HL-60 (cell line): ENCODE measurements around the gene SCAF11.

Experiments used
- DNase-seq, 2 experiments: peaks; one replicate each; pipeline ENCODE4 v3.0.0-alpha.2; 2010 to 2020; ENCODE audit warnings: low read depth in 1 of 2, low spot score in 1 of 2
- H3K27ac ChIP-seq: fragments of 250-450 bp; sonication (Bioruptor Pico); replicated peaks from 2 replicates; pipeline ENCODE4 v1.5.1; 2020; ENCODE audit warnings: mild to moderate bottlenecking, moderate library complexity
- H3K27me3 ChIP-seq: fragments of 250-450 bp; sonication (Bioruptor Pico); 2 replicates; pipeline ENCODE4 v1.5.1; 2021; ENCODE audit warnings: mild to moderate bottlenecking, moderate library complexity; ENCODE audit not compliant: insufficient read depth, poor library complexity, severe bottlenecking
- H3K4me3 ChIP-seq: replicated peaks from 2 replicates; pipeline ENCODE4 v1.5.1; 2011; ENCODE audit warnings: mild to moderate bottlenecking, control low read depth, low read length; ENCODE audit not compliant: insufficient read depth
- GABPA ChIP-seq: IDR thresholded peaks from 2 replicates; pipeline ENCODE4 v1.6.1; 2012; ENCODE audit warnings: low read depth
- POLR2AphosphoS5 ChIP-seq: IDR thresholded peaks from 2 replicates; pipeline ENCODE4 v1.6.1; 2012; ENCODE audit warnings: low read depth
- SPI1 ChIP-seq: IDR thresholded peaks from 2 replicates; pipeline ENCODE4 v1.6.1; 2012; ENCODE audit warnings: low read depth, mild to moderate bottlenecking, borderline replicate concordance
- TF ChIP-seq, protein P1 (sequence below): IDR thresholded peaks from 2 replicates; pipeline ENCODE4 v1.6.1; 2012; ENCODE audit warnings: low read depth; ENCODE audit not compliant: insufficient replicate concordance
- TF ChIP-seq, protein P2 (sequence below): IDR thresholded peaks from one replicate; pipeline ENCODE4 v1.5.1; 2011; ENCODE audit warnings: low read length, control low read depth, inconsistent platforms; ENCODE audit not compliant: insufficient read depth

The SCAF11 gene

DNA sequence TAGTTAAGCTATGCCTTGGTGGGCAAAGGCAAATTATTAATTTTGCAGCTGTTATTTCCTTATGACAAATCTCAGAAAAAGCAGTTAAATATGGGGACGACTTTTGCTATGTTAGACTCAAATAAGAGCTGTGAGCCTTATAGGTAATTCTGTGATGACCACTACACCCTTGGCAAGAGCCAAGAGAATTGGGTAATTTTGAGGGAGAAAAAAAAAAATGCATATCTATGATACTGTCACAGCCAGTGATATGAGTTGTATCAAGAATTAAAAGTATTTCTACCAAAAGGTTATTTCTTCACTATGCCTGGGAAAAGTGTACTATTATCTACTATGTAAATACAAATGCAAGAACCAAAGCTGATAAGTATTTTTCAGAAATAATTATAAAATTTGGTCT lies 43.9 kb downstream of the SCAF11 start:
- no peak for TF ChIP-seq GABPA
- TF ChIP-seq, protein P1, sequence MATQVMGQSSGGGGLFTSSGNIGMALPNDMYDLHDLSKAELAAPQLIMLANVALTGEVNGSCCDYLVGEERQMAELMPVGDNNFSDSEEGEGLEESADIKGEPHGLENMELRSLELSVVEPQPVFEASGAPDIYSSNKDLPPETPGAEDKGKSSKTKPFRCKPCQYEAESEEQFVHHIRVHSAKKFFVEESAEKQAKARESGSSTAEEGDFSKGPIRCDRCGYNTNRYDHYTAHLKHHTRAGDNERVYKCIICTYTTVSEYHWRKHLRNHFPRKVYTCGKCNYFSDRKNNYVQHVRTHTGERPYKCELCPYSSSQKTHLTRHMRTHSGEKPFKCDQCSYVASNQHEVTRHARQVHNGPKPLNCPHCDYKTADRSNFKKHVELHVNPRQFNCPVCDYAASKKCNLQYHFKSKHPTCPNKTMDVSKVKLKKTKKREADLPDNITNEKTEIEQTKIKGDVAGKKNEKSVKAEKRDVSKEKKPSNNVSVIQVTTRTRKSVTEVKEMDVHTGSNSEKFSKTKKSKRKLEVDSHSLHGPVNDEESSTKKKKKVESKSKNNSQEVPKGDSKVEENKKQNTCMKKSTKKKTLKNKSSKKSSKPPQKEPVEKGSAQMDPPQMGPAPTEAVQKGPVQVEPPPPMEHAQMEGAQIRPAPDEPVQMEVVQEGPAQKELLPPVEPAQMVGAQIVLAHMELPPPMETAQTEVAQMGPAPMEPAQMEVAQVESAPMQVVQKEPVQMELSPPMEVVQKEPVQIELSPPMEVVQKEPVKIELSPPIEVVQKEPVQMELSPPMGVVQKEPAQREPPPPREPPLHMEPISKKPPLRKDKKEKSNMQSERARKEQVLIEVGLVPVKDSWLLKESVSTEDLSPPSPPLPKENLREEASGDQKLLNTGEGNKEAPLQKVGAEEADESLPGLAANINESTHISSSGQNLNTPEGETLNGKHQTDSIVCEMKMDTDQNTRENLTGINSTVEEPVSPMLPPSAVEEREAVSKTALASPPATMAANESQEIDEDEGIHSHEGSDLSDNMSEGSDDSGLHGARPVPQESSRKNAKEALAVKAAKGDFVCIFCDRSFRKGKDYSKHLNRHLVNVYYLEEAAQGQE = no peak
- TF ChIP-seq POLR2AphosphoS5 = no peak
- TF ChIP-seq, protein P2, sequence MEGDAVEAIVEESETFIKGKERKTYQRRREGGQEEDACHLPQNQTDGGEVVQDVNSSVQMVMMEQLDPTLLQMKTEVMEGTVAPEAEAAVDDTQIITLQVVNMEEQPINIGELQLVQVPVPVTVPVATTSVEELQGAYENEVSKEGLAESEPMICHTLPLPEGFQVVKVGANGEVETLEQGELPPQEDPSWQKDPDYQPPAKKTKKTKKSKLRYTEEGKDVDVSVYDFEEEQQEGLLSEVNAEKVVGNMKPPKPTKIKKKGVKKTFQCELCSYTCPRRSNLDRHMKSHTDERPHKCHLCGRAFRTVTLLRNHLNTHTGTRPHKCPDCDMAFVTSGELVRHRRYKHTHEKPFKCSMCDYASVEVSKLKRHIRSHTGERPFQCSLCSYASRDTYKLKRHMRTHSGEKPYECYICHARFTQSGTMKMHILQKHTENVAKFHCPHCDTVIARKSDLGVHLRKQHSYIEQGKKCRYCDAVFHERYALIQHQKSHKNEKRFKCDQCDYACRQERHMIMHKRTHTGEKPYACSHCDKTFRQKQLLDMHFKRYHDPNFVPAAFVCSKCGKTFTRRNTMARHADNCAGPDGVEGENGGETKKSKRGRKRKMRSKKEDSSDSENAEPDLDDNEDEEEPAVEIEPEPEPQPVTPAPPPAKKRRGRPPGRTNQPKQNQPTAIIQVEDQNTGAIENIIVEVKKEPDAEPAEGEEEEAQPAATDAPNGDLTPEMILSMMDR = no peak
- DNase-seq = no peak
- no peak overlapping the region for H3K27ac ChIP-seq
- no peaks in the 10 kb centered on the region for H3K27me3 ChIP-seq
- no peak overlapping the region for H3K4me3 ChIP-seq

DNA sequence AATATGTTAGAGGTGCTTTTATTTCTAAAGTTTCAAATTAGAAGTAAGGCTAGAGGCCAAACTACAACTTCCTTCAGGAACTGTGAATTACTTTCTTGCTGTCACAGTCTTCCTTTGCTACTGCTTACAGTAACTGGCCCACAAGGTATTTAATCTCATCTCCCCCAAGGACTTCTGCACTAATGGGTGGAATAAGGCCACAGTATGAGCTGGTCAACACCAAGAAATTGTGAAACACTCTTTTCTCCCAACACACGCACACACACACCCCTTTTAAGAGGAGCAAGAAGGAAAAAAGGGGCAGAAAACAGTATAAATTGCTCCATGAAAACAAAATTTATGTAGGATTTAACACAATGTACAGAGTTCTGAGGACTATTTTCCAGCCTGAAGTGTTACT lies 45.6 kb downstream of the SCAF11 start:
- DNase-seq = no peak
- no peak for TF ChIP-seq POLR2AphosphoS5
- H3K27ac ChIP-seq = no peak overlapping the region
- no peak overlapping the region for H3K4me3 ChIP-seq
- H3K27me3 ChIP-seq = no peaks in the 10 kb centered on the region

DNA sequence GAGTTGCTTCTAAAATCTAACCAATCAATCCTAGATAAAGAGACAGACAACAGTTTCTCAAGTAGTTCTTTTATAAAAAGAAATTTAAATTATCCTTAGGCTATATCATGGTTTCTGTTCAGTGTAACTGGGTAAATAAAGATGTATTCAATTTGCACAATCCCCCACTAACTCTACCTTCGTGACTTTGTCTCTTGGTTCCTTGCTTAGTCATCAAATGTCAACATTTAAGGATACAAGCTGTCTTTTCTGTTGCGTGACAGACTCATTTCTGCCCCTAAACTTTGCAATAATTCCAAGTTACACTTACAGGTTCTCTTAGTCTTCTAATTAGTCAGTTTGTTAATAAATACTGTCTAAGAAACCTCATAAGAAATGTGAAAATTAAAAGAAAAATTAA lies 50.6 kb downstream of the SCAF11 start:
- no peak for DNase-seq
- Histone ChIP-seq H3K27me3 (no peaks in the 10 kb centered on the region), H3K27ac (no peak overlapping the region), H3K4me3 (no peak overlapping the region)
- TF ChIP-seq, protein P1 = no peak
- no peak for TF ChIP-seq GABPA
- no peak for TF ChIP-seq POLR2AphosphoS5
- TF ChIP-seq, protein P2 = no peak
- no peak for TF ChIP-seq SPI1

DNA sequence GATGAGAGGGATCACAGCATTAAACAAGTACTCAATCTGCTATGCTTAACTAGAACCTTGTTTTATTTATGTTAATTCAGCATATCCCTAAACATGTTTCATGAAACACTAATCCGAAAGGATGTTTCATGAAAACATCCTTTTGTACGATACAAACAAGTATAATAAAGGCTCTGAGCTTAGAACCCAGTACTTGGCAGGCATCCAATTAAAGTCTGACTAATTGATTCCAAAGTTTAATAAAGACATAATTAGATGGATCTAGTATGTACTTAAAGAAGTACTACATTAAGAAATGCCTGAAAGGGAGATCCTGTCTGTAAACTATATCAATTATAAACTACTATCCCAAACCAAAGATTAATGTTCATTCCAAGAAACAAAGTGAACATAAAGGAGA lies 51.8 kb downstream of the SCAF11 start:
- Histone ChIP-seq H3K27ac (no peak overlapping the region), H3K27me3 (no peaks in the 10 kb centered on the region), H3K4me3 (no peak overlapping the region)
- TF ChIP-seq POLR2AphosphoS5 (no peak), GABPA (no peak), SPI1 (no peak)
- TF ChIP-seq, protein P1 = no peak
- TF ChIP-seq, protein P2 = no peak
- no peak for DNase-seq
